ENCODE data around the gene JCHAIN. TPM values are rescaled to one million over a fixed set of nuclear protein-coding genes. Genes with fewer than 3 reads are reported as not detected.

JCHAIN gene
- total RNA-seq, 4 donors from 2014 or later: 15.8 to 99.9 (median 36.0) TPM

GRCh38 chr4:70627620-70628019, 38.7 kb downstream of the JCHAIN start:
- TF ChIP-seq CTCF (IDR thresholded peaks at IDR 0.05): no peak
- no peak for DNase-seq (ENCODE audit: low spot score)
- ATAC-seq (ENCODE audit: low FRiP score): no peak

GRCh38 chr4:70624226-70624793, 42.0 kb downstream of the JCHAIN start:
- no peak for ATAC-seq (ENCODE audit: low FRiP score)
- no peak for TF ChIP-seq CTCF (IDR thresholded peaks at IDR 0.05)
- DNase-seq (ENCODE audit: low spot score): no peak

GRCh38 chr4:70623323-70623722, 43.0 kb downstream of the JCHAIN start:
- TF ChIP-seq CTCF (IDR thresholded peaks at IDR 0.05): no peak
- ATAC-seq (ENCODE audit: low FRiP score): no peak

GRCh38 chr4:70619778-70620177, 46.5 kb downstream of the JCHAIN start:
- ATAC-seq (ENCODE audit: low FRiP score): no peak
- no peak for TF ChIP-seq CTCF (IDR thresholded peaks at IDR 0.05)
- no peak for DNase-seq (ENCODE audit: low spot score)

More at GRCh38 chr4:70623323-70623722, 43.0 kb downstream of the JCHAIN start:
- DNase-seq (ENCODE audit: low spot score): no peak

GRCh38 chr4:70619288-70619687, 47.0 kb downstream of the JCHAIN start:
- no peak for TF ChIP-seq CTCF (IDR thresholded peaks at IDR 0.05)
- DNase-seq (ENCODE audit: low spot score): no peak
- no peak for ATAC-seq (ENCODE audit: low FRiP score)

GRCh38 chr4:70614184-70614555, 52.1 kb downstream of the JCHAIN start:
- DNase-seq (ENCODE audit: low spot score) (no peak), ATAC-seq (ENCODE audit: low FRiP score) (peak; percentile 14)
- TF ChIP-seq CTCF (IDR thresholded peaks at IDR 0.05): no peak

- peak; percentile 52 for ATAC-seq (ENCODE audit: low FRiP score)
- no peak for TF ChIP-seq CTCF (IDR thresholded peaks at IDR 0.05)
- DNase-seq (ENCODE audit: low spot score): no peak
Measured at GRCh38 chr4:70613306-70614183, 52.8 kb downstream of the JCHAIN start.

Measured in omental fat pad (tissue), 4 donors.